K562 (cell line): Measurements from ENCODE around the gene ANO10. TPM values are rescaled to one million over a fixed set of nuclear protein-coding genes. Genes with fewer than 3 reads are reported as not detected.

ENCODE experiments used
- BCOR ChIP-seq: fragments of 450-650 bp; IDR thresholded peaks from 2 replicates; pipeline ENCODE4 v1.6.1; 2016
- BRD9 ChIP-seq: fragments of 450-650 bp; IDR thresholded peaks from 2 replicates; pipeline ENCODE4 v1.6.1; 2018; ENCODE audit warnings: low read depth; ENCODE audit not compliant: partially characterized antibody
- ETV6 ChIP-seq, 3 experiments: fragments of 150-350 bp in 1 of 3; sonication (generic) in 1 of 3; formaldehyde crosslinking in 1 of 3; IDR thresholded peaks; 2 replicates each; pipeline versions ENCODE4 v1.6.1 to v1.8.0; 2014 to 2022; ENCODE audit warnings: borderline replicate concordance in 2 of 3, low read depth in 2 of 3, antibody characterized with exemption in 1 of 3, low read length in 1 of 3, mild to moderate bottlenecking in 1 of 3, missing genetic modification reagents in 1 of 3
- FOXA3 ChIP-seq, 2 experiments: fragments of 450-650 bp in 1 of 2; sonication (generic) in 1 of 2; formaldehyde crosslinking; IDR thresholded peaks in 1 of 2; conservative IDR thresholded peaks in 1 of 2; 2 replicates each; pipeline versions ENCODE4 v1.4.0 to v1.8.0; 2020 to 2022; ENCODE audit warnings: mild to moderate bottlenecking in 2 of 2, missing genetic modification reagents in 1 of 2
- HNRNPH1 ChIP-seq: fragments of 200-400 bp; formaldehyde crosslinking; optimal IDR thresholded peaks from 2 replicates; pipeline ENCODE3; 2017; ENCODE audit warnings: low read depth, mild to moderate bottlenecking, low read length, moderate library complexity
- MBD2 ChIP-seq: sonication (generic); IDR thresholded peaks from 2 replicates; pipeline ENCODE4 v1.6.1; 2016; ENCODE audit warnings: low read depth, borderline replicate concordance
- MYNN ChIP-seq, 2 experiments: sonication (generic); formaldehyde crosslinking in 1 of 2; IDR thresholded peaks; 2 replicates each; pipeline versions ENCODE4 v1.5.0 to v1.6.1; 2016 to 2020; ENCODE audit warnings: antibody characterized with exemption in 1 of 2, missing genetic modification reagents in 1 of 2
- NFE2L1 ChIP-seq: fragments of 450-650 bp; IDR thresholded peaks from 2 replicates; pipeline ENCODE4 v1.6.1; 2016; ENCODE audit warnings: missing genetic modification characterization, low read depth, mild to moderate bottlenecking, missing compliant biosample characterization, moderate library complexity, borderline replicate concordance
- PRPF4 ChIP-seq: fragments of 200-400 bp; formaldehyde crosslinking; IDR thresholded peaks from one replicate; pipeline ENCODE4 v1.6.1; 2017; ENCODE audit warnings: low read length, low read depth, mild to moderate bottlenecking; ENCODE audit not compliant: insufficient read depth, poor library complexity, severe bottlenecking
- TAF1 ChIP-seq: IDR thresholded peaks from 2 replicates; pipeline ENCODE4 v1.6.1; 2011; ENCODE audit warnings: mild to moderate bottlenecking, low read length, moderate library complexity; ENCODE audit not compliant: insufficient read depth, control insufficient read depth, severe bottlenecking; ENCODE audit errors: extremely low read depth
- TAF7 ChIP-seq: fragments of 450-650 bp; IDR thresholded peaks from 2 replicates; pipeline ENCODE4 v1.6.1; 2016; ENCODE audit warnings: missing genetic modification characterization, missing compliant biosample characterization
- TCF3 ChIP-seq: sonication (generic); formaldehyde crosslinking; IDR thresholded peaks from 2 replicates; pipeline ENCODE4 v1.4.0; 2020; ENCODE audit warnings: mild to moderate bottlenecking, missing genetic modification reagents
- TFAM ChIP-seq: fragments of 250-450 bp; sonication (Bioruptor Pico); conservative IDR thresholded peaks from 2 replicates; pipeline ENCODE4 v1.5.0; 2021; ENCODE audit warnings: mild to moderate bottlenecking, moderate library complexity
- U2AF2 ChIP-seq: fragments of 200-400 bp; formaldehyde crosslinking; optimal IDR thresholded peaks from 2 replicates; pipeline ENCODE3; 2017; ENCODE audit warnings: low read depth, mild to moderate bottlenecking, low read length
- ZBED1 ChIP-seq: IDR thresholded peaks from 2 replicates; pipeline ENCODE4 v1.6.1; 2014
- ZNF165 ChIP-seq: fragments of 250-450 bp; sonication (Bioruptor Pico); IDR thresholded peaks from 2 replicates; pipeline ENCODE4 v1.4.0; 2020; ENCODE audit warnings: borderline replicate concordance
- ZNF655 ChIP-seq: fragments of 250-450 bp; sonication (Bioruptor Pico); IDR thresholded peaks from 2 replicates; pipeline ENCODE4 v1.5.0; 2021
- polyA plus RNA-seq, 8 experiments: library from polyadenylated mRNA; depleted of rRNA in 4 of 8; stranded (reverse) in 5 of 8; unstranded in 3 of 8; fragments of >200 nt; fragmentation: Nextera tagmentation in 2 of 8; fragmentation: Illumina TruSeq in 1 of 8; extraction: Ambion mirVana in 2 of 8; extraction: Trizol in 1 of 8; gene quantifications; 2 replicates each; pipeline versions ENCODE4 v1.2.1 to v1.2.3, GENCODE V29; 2011 to 2014; ENCODE audit warnings: inconsistent platforms in 1 of 8, missing spikeins in 1 of 8
- total RNA-seq, 7 experiments: library from RNA; depleted of rRNA in 6 of 7; stranded (reverse); fragments of >200 nt in 6 of 7; fragmentation: Illumina TruSeq in 2 of 7; extraction: Trizol in 2 of 7; gene quantifications; 2 replicates each; pipeline versions ENCODE4 v1.2.1 to v1.2.3, GENCODE V29; 2011 to 2021; ENCODE audit warnings: low replicate concordance in 1 of 7
- TF ChIP-seq, protein P1 (sequence below): fragments of 450-650 bp; IDR thresholded peaks from 2 replicates; pipeline ENCODE4 v1.6.1; 2017; ENCODE audit warnings: antibody characterized with exemption
- TF ChIP-seq, protein P2 (sequence below): IDR thresholded peaks from 2 replicates; pipeline ENCODE4 v1.6.1; 2011; ENCODE audit warnings: borderline replicate concordance, low read depth, mild to moderate bottlenecking, moderate library complexity, low read length; ENCODE audit not compliant: insufficient read depth, poor library complexity, severe bottlenecking

ANO10 gene
- total and polyA plus RNA-seq, 9 of the 15 experiments (the other 6 are each of a cell fraction or from before 2014, with no cell fraction given) = 6.4 to 46.0 (median 32.3) TPM

- TF ChIP-seq ZBED1 (no peak), PRPF4 (no peak), U2AF2 (no peak), MBD2 (no peak), BRD9 (no peak), HNRNPH1 (no peak), ZNF165 (peak; percentile 98), MYNN (IDR thresholded peaks at IDR 0.05) (no peak), MYNN (CRISPR knock-in tag; IDR thresholded peaks at IDR 0.05) (no peak), TFAM (CRISPR knock-in tag) (no peak), TCF3 (CRISPR knock-in tag) (peak; percentile 31; the same call in 1 of the 2 replicates), BCOR (no peak), ETV6 (IDR thresholded peaks at IDR 0.05; ENCODE audit: borderline replicate concordance in 1 of 2, low read depth in 2 of 2, low read length in 1 of 2) (no peak), ETV6 (CRISPR knock-in tag; IDR thresholded peaks at IDR 0.05; ENCODE audit: borderline replicate concordance) (no peak), FOXA3 (CRISPR knock-in tag; conservative IDR thresholded peaks at IDR 0.05 in 1 of 2, IDR thresholded peaks at IDR 0.05 in 1 of 2) (peak; percentile 94 to 97), TAF1 (no peak), NFE2L1 (peak; percentile 98), ZNF655 (CRISPR knock-in tag) (peak; percentile 88; the same call in 1 of the 2 replicates), TAF7 (tag) (peak; percentile 95)
- TF ChIP-seq, protein P1, sequence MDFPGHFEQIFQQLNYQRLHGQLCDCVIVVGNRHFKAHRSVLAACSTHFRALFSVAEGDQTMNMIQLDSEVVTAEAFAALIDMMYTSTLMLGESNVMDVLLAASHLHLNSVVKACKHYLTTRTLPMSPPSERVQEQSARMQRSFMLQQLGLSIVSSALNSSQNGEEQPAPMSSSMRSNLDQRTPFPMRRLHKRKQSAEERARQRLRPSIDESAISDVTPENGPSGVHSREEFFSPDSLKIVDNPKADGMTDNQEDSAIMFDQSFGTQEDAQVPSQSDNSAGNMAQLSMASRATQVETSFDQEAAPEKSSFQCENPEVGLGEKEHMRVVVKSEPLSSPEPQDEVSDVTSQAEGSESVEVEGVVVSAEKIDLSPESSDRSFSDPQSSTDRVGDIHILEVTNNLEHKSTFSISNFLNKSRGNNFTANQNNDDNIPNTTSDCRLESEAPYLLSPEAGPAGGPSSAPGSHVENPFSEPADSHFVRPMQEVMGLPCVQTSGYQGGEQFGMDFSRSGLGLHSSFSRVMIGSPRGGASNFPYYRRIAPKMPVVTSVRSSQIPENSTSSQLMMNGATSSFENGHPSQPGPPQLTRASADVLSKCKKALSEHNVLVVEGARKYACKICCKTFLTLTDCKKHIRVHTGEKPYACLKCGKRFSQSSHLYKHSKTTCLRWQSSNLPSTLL = no peak
- TF ChIP-seq, protein P2, sequence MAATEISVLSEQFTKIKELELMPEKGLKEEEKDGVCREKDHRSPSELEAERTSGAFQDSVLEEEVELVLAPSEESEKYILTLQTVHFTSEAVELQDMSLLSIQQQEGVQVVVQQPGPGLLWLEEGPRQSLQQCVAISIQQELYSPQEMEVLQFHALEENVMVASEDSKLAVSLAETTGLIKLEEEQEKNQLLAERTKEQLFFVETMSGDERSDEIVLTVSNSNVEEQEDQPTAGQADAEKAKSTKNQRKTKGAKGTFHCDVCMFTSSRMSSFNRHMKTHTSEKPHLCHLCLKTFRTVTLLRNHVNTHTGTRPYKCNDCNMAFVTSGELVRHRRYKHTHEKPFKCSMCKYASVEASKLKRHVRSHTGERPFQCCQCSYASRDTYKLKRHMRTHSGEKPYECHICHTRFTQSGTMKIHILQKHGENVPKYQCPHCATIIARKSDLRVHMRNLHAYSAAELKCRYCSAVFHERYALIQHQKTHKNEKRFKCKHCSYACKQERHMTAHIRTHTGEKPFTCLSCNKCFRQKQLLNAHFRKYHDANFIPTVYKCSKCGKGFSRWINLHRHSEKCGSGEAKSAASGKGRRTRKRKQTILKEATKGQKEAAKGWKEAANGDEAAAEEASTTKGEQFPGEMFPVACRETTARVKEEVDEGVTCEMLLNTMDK = no peak
Observed at GRCh38 chr3:43584043-43584826, 37.6 kb downstream of the ANO10 start (continued).
